Thymus (tissue), 11 donors: Measurements from ENCODE around the gene CXCL1. TPM values are rescaled to one million over a fixed set of nuclear protein-coding genes. Genes with fewer than 3 reads are reported as not detected.

Experiments
- DNase-seq, 9 donors: peaks; one replicate each; pipeline ENCODE4 v3.0.0-alpha.2; 2013; ENCODE audit warnings: low spot score in 9 of 9, low read depth in 6 of 9, missing footprints in 1 of 9
- H3K27ac ChIP-seq, 2 donors: one replicate each; pipeline ENCODE4 v1.5.1; 2013; ENCODE audit warnings: control low read depth in 1 of 2, low read depth in 1 of 2, low read length in 1 of 2, mild to moderate bottlenecking in 1 of 2, moderate library complexity in 1 of 2
- H3K27me3 ChIP-seq, 2 donors: one replicate each; pipeline ENCODE4 v1.5.1; 2013; ENCODE audit warnings: low read length in 1 of 2; ENCODE audit not compliant: control insufficient read depth in 2 of 2, insufficient read depth in 1 of 2
- H3K36me3 ChIP-seq, 2 donors: one replicate each; pipeline ENCODE4 v1.5.1; 2013; ENCODE audit warnings: low read length in 1 of 2, mild to moderate bottlenecking in 1 of 2, moderate library complexity in 1 of 2; ENCODE audit not compliant: control insufficient read depth in 2 of 2, insufficient read depth in 2 of 2
- H3K4me1 ChIP-seq, 2 donors: one replicate each; pipeline ENCODE4 v1.5.1; 2013; ENCODE audit warnings: low read length in 2 of 2; ENCODE audit not compliant: control insufficient read depth in 2 of 2, insufficient read depth in 2 of 2
- H3K4me3 ChIP-seq, 2 donors: one replicate each; pipeline ENCODE4 v1.5.1; 2013; ENCODE audit warnings: low read length in 2 of 2, control low read depth in 1 of 2, mild to moderate bottlenecking in 1 of 2
- H3K9me3 ChIP-seq, 2 donors: one replicate each; pipeline ENCODE4 v1.5.1; 2013; ENCODE audit warnings: low read length in 1 of 2, mild to moderate bottlenecking in 1 of 2; ENCODE audit not compliant: control insufficient read depth in 2 of 2, insufficient read depth in 1 of 2
- WGBS: extraction: QIAGEN DNeasy Blood & Tissue Kit; methylation state at CpG from one replicate; pipeline ENCODE4 v1.1.7; 2013; 5-methylcytosine and 5-hydroxymethylcytosine counted together
- polyA plus RNA-seq: library from polyadenylated mRNA; stranded (reverse); fragments of 200-250 nt; gene quantifications from one replicate; pipeline ENCODE4 v1.2.3, GENCODE V29; 2013
- total RNA-seq: library from RNA; stranded (reverse); fragments of 120-200 nt; gene quantifications from one replicate; pipeline ENCODE4 v1.2.4, GENCODE V29; 2013
- donor health status: healthy.

CXCL1 gene
- total and polyA plus RNA-seq, 2 donors, result 0.57 to 37.7 TPM

DNA sequence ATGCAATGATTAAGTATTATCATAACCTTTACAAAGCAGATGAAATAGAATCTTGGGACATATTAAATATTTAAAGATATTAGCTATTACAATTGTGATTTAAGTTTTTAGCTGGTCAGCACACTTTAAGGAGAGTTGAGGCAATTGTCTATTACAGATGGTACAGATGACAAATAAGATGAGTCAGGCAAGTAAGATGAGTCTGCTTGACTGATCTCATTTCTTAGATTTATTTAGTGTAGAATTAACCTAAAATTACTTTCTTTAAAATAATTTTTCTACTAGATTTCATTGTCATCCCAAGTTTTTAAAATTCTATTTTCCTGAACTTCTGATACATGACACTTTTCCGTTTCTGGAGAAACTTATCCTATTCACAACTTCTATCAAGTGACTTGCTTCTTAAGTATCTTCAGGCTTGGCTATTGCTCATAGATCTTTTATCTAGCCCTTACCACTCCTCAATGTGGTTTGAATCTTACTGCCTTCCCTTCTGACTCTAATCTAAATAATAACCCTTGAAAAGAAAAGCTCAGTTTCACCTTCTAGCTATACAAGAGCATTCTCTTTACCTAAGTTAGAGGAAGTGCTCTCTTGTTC lies 32.9 kb downstream of the CXCL1 start:
- Histone ChIP-seq H3K9me3 (no peaks in the 10 kb centered on the region), H3K4me3 (no peak overlapping the region), H3K27me3 (no peaks in the 10 kb centered on the region), H3K4me1 (no peaks in the 10 kb centered on the region), H3K27ac (no peak overlapping the region), H3K36me3 (no peaks in the 10 kb centered on the region)
- 98% methylated on average over 1 of the region's 1 CpG for WGBS
- no peak for DNase-seq

- no peak for DNase-seq
- no peaks in the 10 kb centered on the region for H3K4me1 ChIP-seq
- H3K9me3 ChIP-seq, result no peaks in the 10 kb centered on the region
- no peak overlapping the region for H3K4me3 ChIP-seq
- no peaks in the 10 kb centered on the region for H3K36me3 ChIP-seq
- WGBS, result 93% methylated on average over 3 of the region's 3 CpGs
- H3K27ac ChIP-seq, result no peak overlapping the region
- H3K27me3 ChIP-seq, result no peaks in the 10 kb centered on the region
Observed at GRCh38 chr4:73902817-73903547, 33.8 kb downstream of the CXCL1 start.

- no peaks in the 10 kb centered on the region for H3K36me3 ChIP-seq
- H3K27me3 ChIP-seq, result no peaks in the 10 kb centered on the region
- DNase-seq, result no peak
- H3K4me1 ChIP-seq, result no peaks in the 10 kb centered on the region
- WGBS, result 57% methylated on average over 4 of the region's 4 CpGs
- no peak overlapping the region for H3K4me3 ChIP-seq
- no peaks in the 10 kb centered on the region for H3K9me3 ChIP-seq
- no peak overlapping the region for H3K27ac ChIP-seq
Observed at GRCh38 chr4:73904491-73904890, 35.3 kb downstream of the CXCL1 start.

DNA sequence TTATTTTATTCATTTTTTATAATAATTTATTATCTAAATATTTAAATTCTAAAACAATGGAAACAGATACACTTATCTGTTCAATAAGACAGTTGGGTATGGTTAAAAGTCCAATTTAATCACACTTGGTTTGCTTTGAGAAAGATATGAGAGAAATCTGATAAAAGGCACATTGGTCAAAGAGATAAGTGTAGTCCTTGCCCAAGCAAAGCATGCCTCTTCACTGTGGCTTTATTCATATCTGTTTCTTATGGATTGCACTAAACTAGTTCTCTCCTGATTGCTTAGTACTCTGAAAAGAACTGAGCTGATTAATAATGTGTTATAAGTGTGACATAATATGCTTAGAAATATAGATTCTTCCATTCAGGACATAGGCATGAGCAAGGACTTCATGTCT lies 39.8 kb downstream of the CXCL1 start:
- DNase-seq, result no peak
- Histone ChIP-seq H3K27me3 (no peaks in the 10 kb centered on the region), H3K4me3 (no peak overlapping the region), H3K4me1 (no peaks in the 10 kb centered on the region), H3K27ac (no peak overlapping the region), H3K36me3 (no peaks in the 10 kb centered on the region), H3K9me3 (no peaks in the 10 kb centered on the region)

- Histone ChIP-seq H3K4me1 (no peaks in the 10 kb centered on the region), H3K36me3 (no peaks in the 10 kb centered on the region), H3K27ac (no peak overlapping the region), H3K9me3 (no peaks in the 10 kb centered on the region), H3K27me3 (no peaks in the 10 kb centered on the region), H3K4me3 (no peak overlapping the region)
- DNase-seq, result no peak
Observed at GRCh38 chr4:73911746-73912145, 42.6 kb downstream of the CXCL1 start.

DNA sequence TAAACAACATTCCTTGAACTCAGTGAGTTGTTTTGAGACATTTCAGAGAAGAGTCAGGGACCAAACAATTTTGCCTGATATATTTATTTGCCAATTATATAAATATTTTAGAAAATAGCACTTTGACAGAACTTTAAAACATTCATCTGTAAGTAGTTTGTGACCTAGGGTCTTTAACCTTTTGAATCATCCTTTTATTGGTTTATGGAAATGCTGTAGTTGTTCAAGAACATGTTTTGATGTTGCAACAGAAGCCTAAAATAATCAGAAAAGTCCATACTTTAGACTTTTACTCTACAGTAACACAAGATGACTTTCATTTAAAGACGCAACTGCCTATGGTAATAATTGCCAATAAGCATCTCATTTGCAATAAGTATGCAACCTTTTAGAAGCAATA lies 43.0 kb downstream of the CXCL1 start:
- H3K4me3 ChIP-seq, result no peak overlapping the region
- H3K27ac ChIP-seq, result no peak overlapping the region
- no peaks in the 10 kb centered on the region for H3K27me3 ChIP-seq
- H3K4me1 ChIP-seq, result no peaks in the 10 kb centered on the region
- H3K9me3 ChIP-seq, result no peaks in the 10 kb centered on the region
- DNase-seq, result no peak
- no peaks in the 10 kb centered on the region for H3K36me3 ChIP-seq
- 0% methylated on average over 1 of the region's 1 CpG for WGBS

- H3K4me1 ChIP-seq, result no peaks in the 10 kb centered on the region
- H3K4me3 ChIP-seq, result no peak overlapping the region
- no peaks in the 10 kb centered on the region for H3K36me3 ChIP-seq
- H3K27me3 ChIP-seq, result no peaks in the 10 kb centered on the region
- DNase-seq, result no peak
- H3K9me3 ChIP-seq, result no peaks in the 10 kb centered on the region
- no peak overlapping the region for H3K27ac ChIP-seq
- 93% methylated on average over 1 of the region's 1 CpG for WGBS
Observed at GRCh38 chr4:73914071-73914470, 44.9 kb downstream of the CXCL1 start.

DNA sequence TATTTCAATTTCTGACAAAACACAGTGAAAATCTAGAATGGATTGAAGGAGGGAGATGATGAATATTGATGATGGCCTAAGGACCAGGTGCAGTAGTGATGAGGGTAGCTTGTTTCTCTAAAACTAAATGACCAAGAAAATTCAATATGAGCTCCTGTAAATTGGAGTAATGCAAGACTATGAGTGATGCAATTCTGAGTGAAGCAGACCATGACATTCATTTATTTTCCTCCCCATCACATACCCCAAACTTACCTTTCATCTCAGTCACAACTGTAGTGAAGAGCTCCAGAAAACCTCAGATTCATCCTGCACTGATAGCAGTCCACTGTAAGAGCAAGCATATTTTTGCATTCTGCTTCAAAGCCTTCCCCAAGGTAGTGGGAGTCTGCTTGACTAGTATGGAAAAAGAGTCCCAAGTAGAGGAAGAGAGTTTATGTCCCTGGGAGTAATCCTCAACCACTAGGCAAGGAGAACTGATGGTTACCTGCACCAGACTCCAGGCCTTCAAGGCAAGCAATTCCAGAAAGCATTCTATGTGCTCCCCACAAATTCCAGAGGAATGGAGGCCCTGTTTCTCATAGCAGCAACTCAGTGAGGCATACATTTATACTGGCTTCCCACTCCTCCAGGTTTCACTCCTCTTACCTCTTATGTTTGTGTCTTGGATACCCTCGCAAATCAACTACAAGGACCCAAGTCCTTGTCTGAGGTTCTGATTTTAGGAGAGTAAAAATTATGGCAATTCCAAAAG lies 47.2 kb downstream of the CXCL1 start:
- Histone ChIP-seq H3K27me3 (no peaks in the 10 kb centered on the region), H3K4me3 (no peak overlapping the region), H3K9me3 (no peaks in the 10 kb centered on the region), H3K4me1 (no peaks in the 10 kb centered on the region), H3K36me3 (no peaks in the 10 kb centered on the region), H3K27ac (no peak overlapping the region)
- no peak for DNase-seq
- 97% methylated on average over 1 of the region's 1 CpG for WGBS

GRCh38 chr4:73917081-73917501 lies 47.9 kb downstream of the CXCL1 start:
- H3K27me3 ChIP-seq, result no peaks in the 10 kb centered on the region
- H3K4me1 ChIP-seq, result no peaks in the 10 kb centered on the region
- H3K27ac ChIP-seq, result no peak overlapping the region
- no peaks in the 10 kb centered on the region for H3K9me3 ChIP-seq
- no peak overlapping the region for H3K4me3 ChIP-seq
- no peak for DNase-seq
- no peaks in the 10 kb centered on the region for H3K36me3 ChIP-seq
- WGBS, result 96% methylated on average over 2 of the region's 2 CpGs
